Measurements from ENCODE around the gene INTS1. TPM values are rescaled to one million over a fixed set of nuclear protein-coding genes. Genes with fewer than 3 reads are reported as not detected.

Gene INTS1
- polyA plus RNA-seq, 1 donor from 2014 or later, result 21.1 TPM

- H3K4me2 ChIP-seq (ENCODE audit: low read length), result no peak overlapping the region
- H3K9ac ChIP-seq (ENCODE audit: low read length), result no peak overlapping the region
- no peaks in the 10 kb centered on the region for H3F3A ChIP-seq (ENCODE audit: insufficient read depth, low read length, poor library complexity, severe bottlenecking)
- no peaks in the 10 kb centered on the region for H3K27me3 ChIP-seq (ENCODE audit: insufficient read depth, low read depth, low read length)
- no peak overlapping the region for H3K27ac ChIP-seq (ENCODE audit: low read length)
- no peaks in the 10 kb centered on the region for H3K9me2 ChIP-seq (ENCODE audit: insufficient read depth, low read length)
- TF ChIP-seq POLR2AphosphoS5 (IDR thresholded peaks at IDR 0.05), result no peak
- TF ChIP-seq, protein P1, sequence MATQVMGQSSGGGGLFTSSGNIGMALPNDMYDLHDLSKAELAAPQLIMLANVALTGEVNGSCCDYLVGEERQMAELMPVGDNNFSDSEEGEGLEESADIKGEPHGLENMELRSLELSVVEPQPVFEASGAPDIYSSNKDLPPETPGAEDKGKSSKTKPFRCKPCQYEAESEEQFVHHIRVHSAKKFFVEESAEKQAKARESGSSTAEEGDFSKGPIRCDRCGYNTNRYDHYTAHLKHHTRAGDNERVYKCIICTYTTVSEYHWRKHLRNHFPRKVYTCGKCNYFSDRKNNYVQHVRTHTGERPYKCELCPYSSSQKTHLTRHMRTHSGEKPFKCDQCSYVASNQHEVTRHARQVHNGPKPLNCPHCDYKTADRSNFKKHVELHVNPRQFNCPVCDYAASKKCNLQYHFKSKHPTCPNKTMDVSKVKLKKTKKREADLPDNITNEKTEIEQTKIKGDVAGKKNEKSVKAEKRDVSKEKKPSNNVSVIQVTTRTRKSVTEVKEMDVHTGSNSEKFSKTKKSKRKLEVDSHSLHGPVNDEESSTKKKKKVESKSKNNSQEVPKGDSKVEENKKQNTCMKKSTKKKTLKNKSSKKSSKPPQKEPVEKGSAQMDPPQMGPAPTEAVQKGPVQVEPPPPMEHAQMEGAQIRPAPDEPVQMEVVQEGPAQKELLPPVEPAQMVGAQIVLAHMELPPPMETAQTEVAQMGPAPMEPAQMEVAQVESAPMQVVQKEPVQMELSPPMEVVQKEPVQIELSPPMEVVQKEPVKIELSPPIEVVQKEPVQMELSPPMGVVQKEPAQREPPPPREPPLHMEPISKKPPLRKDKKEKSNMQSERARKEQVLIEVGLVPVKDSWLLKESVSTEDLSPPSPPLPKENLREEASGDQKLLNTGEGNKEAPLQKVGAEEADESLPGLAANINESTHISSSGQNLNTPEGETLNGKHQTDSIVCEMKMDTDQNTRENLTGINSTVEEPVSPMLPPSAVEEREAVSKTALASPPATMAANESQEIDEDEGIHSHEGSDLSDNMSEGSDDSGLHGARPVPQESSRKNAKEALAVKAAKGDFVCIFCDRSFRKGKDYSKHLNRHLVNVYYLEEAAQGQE (IDR thresholded peaks at IDR 0.05; ENCODE audit: borderline replicate concordance), result no peak
- no peak for TF ChIP-seq EZH2 (IDR thresholded peaks at IDR 0.05; ENCODE audit: borderline replicate concordance, insufficient read depth, low read length, poor library complexity, severe bottlenecking)
- TF ChIP-seq SMC3 (conservative IDR thresholded peaks at IDR 0.05; ENCODE audit: poor library complexity), result no peak
- TF ChIP-seq RAD21 (conservative IDR thresholded peaks at IDR 0.05), result no peak
- TF ChIP-seq EP300 (conservative IDR thresholded peaks at IDR 0.05; ENCODE audit: poor library complexity, severe bottlenecking), result no peak
- TF ChIP-seq MXI1 (conservative IDR thresholded peaks at IDR 0.05; ENCODE audit: poor library complexity, severe bottlenecking), result no peak
- H3K36me3 ChIP-seq (ENCODE audit: insufficient read depth, low read length), result no peaks in the 10 kb centered on the region
- no peaks in the 10 kb centered on the region for H3K9me3 ChIP-seq (ENCODE audit: low read length)
- no peaks in the 10 kb centered on the region for H4K20me1 ChIP-seq (ENCODE audit: insufficient read depth)
- H3K4me3 ChIP-seq (ENCODE audit: low read length), result no peak overlapping the region
- H3K79me2 ChIP-seq (replicated peaks; ENCODE audit: insufficient read depth, low read length), result no peaks in the 10 kb centered on the region
- no peak overlapping the region for H2AFZ ChIP-seq (ENCODE audit: low read depth, low read length)
Observed at GRCh38 chr7:1550005-1550845, 46.0 kb upstream of the INTS1 start.

GRCh38 chr7:1549357-1550004 lies 45.3 kb upstream of the INTS1 start:
- no peak overlapping the region for H3K4me2 ChIP-seq (ENCODE audit: low read length)
- no peaks in the 10 kb centered on the region for H3F3A ChIP-seq (ENCODE audit: insufficient read depth, low read length, poor library complexity, severe bottlenecking)
- H3K4me3 ChIP-seq (ENCODE audit: low read length), result no peak overlapping the region
- no peaks in the 10 kb centered on the region for H3K36me3 ChIP-seq (ENCODE audit: insufficient read depth, low read length)
- no peak overlapping the region for H3K9ac ChIP-seq (ENCODE audit: low read length)
- no peak overlapping the region for H3K27ac ChIP-seq (ENCODE audit: low read length)
- no peaks in the 10 kb centered on the region for H3K27me3 ChIP-seq (ENCODE audit: insufficient read depth, low read depth, low read length)
- no peaks in the 10 kb centered on the region for H3K79me2 ChIP-seq (replicated peaks; ENCODE audit: insufficient read depth, low read length)
- H3K9me2 ChIP-seq (ENCODE audit: insufficient read depth, low read length), result no peaks in the 10 kb centered on the region
- TF ChIP-seq TAF1 (IDR thresholded peaks at IDR 0.05; ENCODE audit: low read depth), result no peak
- no peak for TF ChIP-seq EP300 (conservative IDR thresholded peaks at IDR 0.05; ENCODE audit: poor library complexity, severe bottlenecking)
- TF ChIP-seq RAD21 (conservative IDR thresholded peaks at IDR 0.05), result no peak
- TF ChIP-seq EZH2 (IDR thresholded peaks at IDR 0.05; ENCODE audit: borderline replicate concordance, insufficient read depth, low read length, poor library complexity, severe bottlenecking), result no peak
- TF ChIP-seq POLR2AphosphoS5 (IDR thresholded peaks at IDR 0.05), result no peak
- no peak for TF ChIP-seq MXI1 (conservative IDR thresholded peaks at IDR 0.05; ENCODE audit: poor library complexity, severe bottlenecking)
- no peaks in the 10 kb centered on the region for H4K20me1 ChIP-seq (ENCODE audit: insufficient read depth)
- no peaks in the 10 kb centered on the region for H3K9me3 ChIP-seq (ENCODE audit: low read length)
- no peak overlapping the region for H2AFZ ChIP-seq (ENCODE audit: low read depth, low read length)
